ENCODE results near the gene TP53TG3E. TPM values are rescaled to one million over a fixed set of nuclear protein-coding genes. Genes with fewer than 3 reads are reported as not detected.
"Not testable (repeated sequence)": the region's sequence is repeated elsewhere in the genome, so short reads cannot be mapped to it uniquely, and the experiment has no call there.

Gene TP53TG3E, protein sequence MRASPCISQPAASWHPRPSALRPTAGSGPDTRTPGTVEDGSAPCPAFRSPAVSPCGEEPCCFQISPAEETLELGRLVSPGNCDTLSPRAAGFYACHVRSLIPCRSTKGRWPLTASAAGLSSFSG
- total RNA-seq: not detected
- not detected for polyA plus RNA-seq

DNA sequence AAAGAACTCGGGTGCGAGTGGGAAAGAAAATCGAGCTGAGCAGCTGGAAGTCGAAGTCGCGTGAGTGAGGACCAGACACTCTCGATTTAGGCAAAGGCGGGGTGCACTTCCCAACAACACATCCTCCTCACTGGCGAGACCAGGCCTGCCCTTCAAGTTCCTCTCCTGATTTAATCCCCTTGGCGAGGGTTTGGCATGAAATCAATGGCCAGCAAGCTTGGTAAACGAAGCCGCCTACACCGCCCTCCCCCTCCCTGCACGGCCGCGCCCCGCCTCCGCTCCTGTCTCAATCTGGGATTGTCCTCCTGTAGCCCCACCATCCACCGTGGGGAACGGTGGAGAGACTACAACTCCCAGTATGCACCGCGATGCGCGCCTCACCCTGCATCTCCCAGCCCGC is at the start of gene TP53TG3E:
TSS of gene TP53TG3E (plus strand) at position 301 of the 400 bp plus-strand sequence. CDS start at position 369, 68 bp downstream.
- no CpG with 5 or more reads among the region's 25 CpGs for WGBS
- not testable (repeated sequence) for H3K4me1 ChIP-seq (ENCODE audit: control insufficient read depth in 4 of 4, insufficient read depth in 4 of 4, low read length in 3 of 4); H3K27ac ChIP-seq (ENCODE audit: low read depth in 1 of 2, low read length in 2 of 2); DNase-seq (ENCODE audit: low spot score); H3K27me3 ChIP-seq (ENCODE audit: control insufficient read depth in 4 of 4, insufficient read depth in 4 of 4, low read length in 3 of 4); H3K36me3 ChIP-seq (ENCODE audit: control insufficient read depth in 4 of 4, insufficient read depth in 3 of 4, low read depth in 1 of 4, low read length in 3 of 4); H3K9me3 ChIP-seq (ENCODE audit: control insufficient read depth in 4 of 4, low read length in 3 of 4); H3K9ac ChIP-seq (ENCODE audit: low read depth in 1 of 2, low read length in 2 of 2); H3K4me3 ChIP-seq (ENCODE audit: low read depth in 1 of 3, low read length in 3 of 3)

DNA sequence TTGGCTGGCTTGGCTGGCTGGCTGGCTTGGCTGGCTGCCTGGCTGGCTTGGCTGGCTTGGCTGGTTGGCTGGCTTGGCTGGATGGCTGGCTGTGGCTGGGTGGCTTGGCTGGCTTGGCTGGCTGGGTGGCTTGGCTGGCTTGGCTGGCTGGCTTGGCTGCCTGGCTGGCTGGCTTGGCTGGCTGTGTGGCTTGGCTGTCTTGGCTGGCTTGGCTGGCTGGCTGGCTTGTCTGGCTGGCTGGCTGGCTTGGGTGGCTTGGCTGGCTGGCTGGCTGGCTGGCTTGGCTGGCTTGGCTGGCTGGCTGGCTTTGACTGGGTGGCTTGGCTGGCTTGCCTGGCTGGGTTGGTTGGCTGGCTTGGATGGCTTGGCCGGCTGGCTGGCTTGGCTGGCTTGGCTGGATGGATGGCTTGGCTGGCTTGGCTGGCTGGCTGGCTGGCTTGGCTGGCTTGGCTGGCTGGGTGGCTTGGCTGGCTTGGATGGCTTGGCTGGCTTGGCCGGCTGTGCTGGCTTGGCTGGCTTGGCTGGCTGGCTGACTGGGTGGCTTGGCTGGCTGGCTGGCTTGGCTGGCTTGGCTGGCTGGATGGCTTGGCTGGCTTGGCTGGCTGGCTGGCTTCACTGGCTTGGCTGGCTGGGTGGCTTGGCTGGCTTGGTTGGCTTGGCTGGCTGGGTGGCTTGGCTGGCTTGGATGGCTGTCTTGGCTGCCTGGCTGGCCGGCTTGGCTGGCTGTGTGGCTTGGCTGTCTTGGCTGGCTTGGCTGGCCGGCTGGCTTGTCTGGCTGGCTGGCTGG is 32.3 kb downstream of the TP53TG3E start:
- DNase-seq (ENCODE audit: low spot score): peak; percentile 59
- H3K4me3 ChIP-seq (ENCODE audit: low read depth in 1 of 3, low read length in 3 of 3): not testable (repeated sequence)

DNA sequence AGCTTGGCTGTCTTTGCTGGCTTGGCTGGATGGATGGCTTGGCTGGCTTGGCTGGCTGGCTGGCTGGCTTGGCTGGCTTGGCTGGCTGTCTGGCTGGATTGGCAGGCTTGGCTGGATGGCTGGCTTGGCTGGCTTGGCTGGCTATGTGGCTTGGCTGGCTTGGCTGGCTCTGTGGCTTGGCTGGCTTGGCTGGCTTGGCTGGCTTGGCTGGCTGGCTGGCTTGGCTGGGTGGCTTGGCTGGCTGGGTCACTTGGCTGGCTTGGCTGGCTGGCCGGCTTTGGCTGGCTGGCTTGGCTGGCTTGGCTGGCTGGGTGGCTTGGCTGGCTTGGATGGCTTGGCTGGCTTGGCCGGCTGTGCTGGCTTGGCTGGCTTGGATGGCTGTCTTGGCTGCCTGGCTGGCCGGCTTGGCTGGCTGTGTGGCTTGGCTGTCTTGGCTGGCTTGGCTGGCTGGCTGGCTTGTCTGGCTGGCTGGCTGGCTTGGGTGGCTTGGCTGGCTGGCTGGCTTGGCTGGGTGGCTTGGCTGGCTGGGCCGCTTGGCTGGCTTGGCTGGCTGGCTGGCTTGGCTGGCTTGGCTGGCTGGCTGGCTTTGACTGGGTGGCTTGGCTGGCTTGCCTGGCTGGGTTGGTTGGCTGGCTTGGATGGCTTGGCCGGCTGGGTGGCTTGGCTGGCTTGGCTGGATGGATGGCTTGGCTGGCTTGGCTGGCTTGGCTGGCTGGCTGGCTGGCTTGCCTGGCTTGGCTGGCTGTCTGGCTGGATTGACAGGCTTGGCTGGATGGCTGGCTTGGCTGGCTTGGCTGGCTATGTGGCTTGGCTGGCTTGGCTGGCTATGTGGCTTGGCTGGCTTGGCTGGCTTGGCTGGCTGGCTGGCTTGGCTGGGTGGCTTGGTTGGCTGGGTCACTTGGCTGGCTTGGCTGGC is 33.8 kb downstream of the TP53TG3E start:
- H3K4me1 ChIP-seq (ENCODE audit: control insufficient read depth in 4 of 4, insufficient read depth in 4 of 4, low read length in 3 of 4); H3K36me3 ChIP-seq (ENCODE audit: control insufficient read depth in 4 of 4, insufficient read depth in 3 of 4, low read depth in 1 of 4, low read length in 3 of 4); H3K9me3 ChIP-seq (ENCODE audit: control insufficient read depth in 4 of 4, low read length in 3 of 4); H3K4me3 ChIP-seq (ENCODE audit: low read depth in 1 of 3, low read length in 3 of 3); H3K9ac ChIP-seq (ENCODE audit: low read depth in 1 of 2, low read length in 2 of 2); H3K27me3 ChIP-seq (ENCODE audit: control insufficient read depth in 4 of 4, insufficient read depth in 4 of 4, low read length in 3 of 4); H3K27ac ChIP-seq (ENCODE audit: low read depth in 1 of 2, low read length in 2 of 2): not testable (repeated sequence)
- DNase-seq (ENCODE audit: low spot score): peak; percentile 47
- WGBS: 67% methylated on average over 5 of the region's 5 CpGs

More for the DNA sequence above, 32.3 kb downstream of the TP53TG3E start:
- not testable (repeated sequence) for H3K36me3 ChIP-seq (ENCODE audit: control insufficient read depth in 4 of 4, insufficient read depth in 3 of 4, low read depth in 1 of 4, low read length in 3 of 4); H3K4me1 ChIP-seq (ENCODE audit: control insufficient read depth in 4 of 4, insufficient read depth in 4 of 4, low read length in 3 of 4); H3K9me3 ChIP-seq (ENCODE audit: control insufficient read depth in 4 of 4, low read length in 3 of 4); H3K27me3 ChIP-seq (ENCODE audit: control insufficient read depth in 4 of 4, insufficient read depth in 4 of 4, low read length in 3 of 4); H3K9ac ChIP-seq (ENCODE audit: low read depth in 1 of 2, low read length in 2 of 2); H3K27ac ChIP-seq (ENCODE audit: low read depth in 1 of 2, low read length in 2 of 2)
- 64% methylated on average over 4 of the region's 4 CpGs for WGBS

DNA sequence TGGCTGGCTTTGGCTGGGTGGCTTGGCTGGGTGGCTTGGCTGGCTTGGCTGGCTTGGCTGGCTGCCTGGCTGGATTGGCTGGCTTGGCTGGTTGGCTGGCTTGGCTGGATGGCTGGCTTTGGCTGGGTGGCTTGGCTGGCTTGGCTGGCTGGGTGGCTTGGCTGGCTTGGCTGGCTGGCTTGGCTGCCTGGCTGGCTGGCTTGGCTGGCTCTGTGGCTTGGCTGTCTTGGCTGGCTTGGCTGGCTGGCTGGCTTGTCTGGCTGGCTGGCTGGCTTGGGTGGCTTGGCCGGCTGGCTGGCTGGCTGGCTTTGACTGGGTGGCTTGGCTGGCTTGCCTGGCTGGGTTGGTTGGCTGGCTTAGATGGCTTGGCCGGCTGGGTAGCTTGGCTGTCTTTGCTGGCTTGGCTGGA is 34.4 kb downstream of the TP53TG3E start:
- H3K36me3 ChIP-seq (ENCODE audit: control insufficient read depth in 4 of 4, insufficient read depth in 3 of 4, low read depth in 1 of 4, low read length in 3 of 4); H3K9me3 ChIP-seq (ENCODE audit: control insufficient read depth in 4 of 4, low read length in 3 of 4); H3K4me3 ChIP-seq (ENCODE audit: low read depth in 1 of 3, low read length in 3 of 3); H3K4me1 ChIP-seq (ENCODE audit: control insufficient read depth in 4 of 4, insufficient read depth in 4 of 4, low read length in 3 of 4); H3K27ac ChIP-seq (ENCODE audit: low read depth in 1 of 2, low read length in 2 of 2); H3K9ac ChIP-seq (ENCODE audit: low read depth in 1 of 2, low read length in 2 of 2); H3K27me3 ChIP-seq (ENCODE audit: control insufficient read depth in 4 of 4, insufficient read depth in 4 of 4, low read length in 3 of 4): not testable (repeated sequence)
- 57% methylated on average over 2 of the region's 2 CpGs for WGBS
- peak; percentile 41 for DNase-seq (ENCODE audit: low spot score)

DNA sequence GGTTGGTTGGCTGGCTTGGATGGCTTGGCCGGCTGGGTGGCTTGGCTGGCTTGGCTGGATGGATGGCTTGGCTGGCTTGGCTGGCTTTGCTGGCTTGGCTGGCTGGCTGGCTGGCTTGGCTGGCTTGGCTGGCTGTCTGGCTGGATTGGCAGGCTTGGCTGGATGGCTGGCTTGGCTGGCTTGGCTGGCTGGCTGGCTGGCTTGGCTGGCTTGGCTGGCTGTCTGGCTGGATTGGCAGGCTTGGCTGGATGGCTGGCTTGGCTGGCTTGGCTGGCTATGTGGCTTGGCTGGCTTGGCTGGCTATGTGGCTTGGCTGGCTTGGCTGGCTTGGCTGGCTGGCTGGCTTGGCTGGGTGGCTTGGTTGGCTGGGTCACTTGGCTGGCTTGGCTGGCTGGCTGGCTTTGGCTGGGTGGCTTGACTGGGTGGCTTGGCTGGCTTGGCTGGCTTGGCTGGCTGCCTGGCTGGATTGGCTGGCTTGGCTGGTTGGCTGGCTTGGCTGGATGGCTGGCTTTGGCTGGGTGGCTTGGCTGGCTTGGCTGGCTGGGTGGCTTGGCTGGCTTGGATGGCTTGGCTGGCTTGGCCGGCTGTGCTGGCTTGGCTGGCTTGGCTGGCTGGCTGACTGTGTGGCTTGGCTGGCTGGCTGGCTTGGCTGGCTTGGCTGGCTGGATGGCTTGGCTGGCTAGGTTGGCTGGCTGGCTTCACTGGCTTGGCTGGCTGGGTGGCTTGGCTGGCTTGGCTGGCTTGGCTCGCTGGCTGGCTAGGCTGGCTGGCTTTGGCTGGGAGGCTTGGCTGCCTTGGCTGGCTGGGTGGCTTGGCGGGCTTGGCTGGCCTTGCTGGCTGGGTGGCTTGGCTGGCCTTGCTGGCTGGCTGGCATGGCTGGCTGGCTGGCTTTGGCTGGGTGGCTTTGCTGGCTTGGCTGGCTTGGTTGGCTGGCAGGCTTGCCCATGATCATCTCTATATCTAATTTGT is 35.3 kb downstream of the TP53TG3E start:
- WGBS: 72% methylated on average over 3 of the region's 4 CpGs
- H3K27ac ChIP-seq (ENCODE audit: low read depth in 1 of 2, low read length in 2 of 2); H3K36me3 ChIP-seq (ENCODE audit: control insufficient read depth in 4 of 4, insufficient read depth in 3 of 4, low read depth in 1 of 4, low read length in 3 of 4); H3K4me3 ChIP-seq (ENCODE audit: low read depth in 1 of 3, low read length in 3 of 3); H3K9me3 ChIP-seq (ENCODE audit: control insufficient read depth in 4 of 4, low read length in 3 of 4); H3K4me1 ChIP-seq (ENCODE audit: control insufficient read depth in 4 of 4, insufficient read depth in 4 of 4, low read length in 3 of 4); H3K9ac ChIP-seq (ENCODE audit: low read depth in 1 of 2, low read length in 2 of 2); H3K27me3 ChIP-seq (ENCODE audit: control insufficient read depth in 4 of 4, insufficient read depth in 4 of 4, low read length in 3 of 4): not testable (repeated sequence)
- DNase-seq (ENCODE audit: low spot score): peak; percentile 63

Small RNA genes within 50 kb of the gene (small RNA-seq; reads per million reads assigned to genes)
- gene AC141257.3: not detected

Other genes starting within 250 kb of the TP53TG3E start
- not detected for gene TP53TG3C, start 110.1 kb upstream of the TP53TG3E start, total RNA-seq
- gene TP53TG3C, start 110.1 kb upstream of the TP53TG3E start, polyA plus RNA-seq: not detected
- gene TP53TG3B, start 56.5 kb downstream of the TP53TG3E start, total RNA-seq: not detected
- gene TP53TG3B, start 56.5 kb downstream of the TP53TG3E start, polyA plus RNA-seq: not detected
- gene TP53TG3F, start 155.3 kb downstream of the TP53TG3E start, total RNA-seq: not detected
- gene TP53TG3F, start 155.3 kb downstream of the TP53TG3E start, polyA plus RNA-seq: not detected